HG03025 (cell line): ENCODE data around the gene PIM3.

Experiments used
- ATAC-seq: cut with Tn5 transposase; IDR thresholded peaks from one replicate; pipeline ENCODE4 v1.9.1; 2021; ENCODE audit warnings: mild to moderate bottlenecking, moderate library complexity; ENCODE audit not compliant: unreplicated experiment, low FRiP score

Gene PIM3

GRCh38 chr22:49999063-49999945, 38.7 kb downstream of the PIM3 start:
- no peak for ATAC-seq

DNA sequence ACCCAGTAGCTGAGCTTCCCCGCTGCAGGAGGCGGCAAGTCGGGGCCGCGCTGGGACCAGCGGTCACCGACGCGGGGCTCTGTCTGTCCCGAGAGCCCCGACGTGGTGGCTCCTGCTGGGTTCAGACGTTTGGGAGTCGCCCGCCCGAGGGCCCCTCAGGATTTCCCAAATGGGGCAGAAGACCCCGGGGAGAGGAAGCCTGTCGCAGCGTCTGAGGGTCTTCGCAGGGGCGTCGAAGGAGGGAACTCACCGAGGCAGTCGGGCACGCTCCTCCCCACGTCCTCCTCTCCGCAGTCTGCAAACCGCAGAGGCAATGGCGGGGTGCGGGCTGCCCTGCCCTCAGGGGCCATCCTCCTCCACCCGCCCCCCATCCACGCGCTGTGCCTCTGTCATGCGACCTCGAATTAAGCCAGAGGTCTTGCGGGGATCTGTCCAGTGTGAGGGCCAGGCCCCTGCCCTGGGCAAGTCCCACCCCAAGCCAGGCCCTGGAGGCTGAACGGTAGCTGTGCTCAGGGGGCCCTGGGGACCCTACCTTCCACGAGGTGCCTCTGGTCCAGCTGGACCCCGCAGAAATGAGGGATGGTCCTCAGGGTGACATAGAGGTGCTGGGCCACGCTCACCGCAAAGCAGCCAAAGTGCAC, 39.5 kb downstream of the PIM3 start:
- ATAC-seq = no peak

GRCh38 chr22:50000587-50001387, 40.2 kb downstream of the PIM3 start:
- no peak for ATAC-seq

DNA sequence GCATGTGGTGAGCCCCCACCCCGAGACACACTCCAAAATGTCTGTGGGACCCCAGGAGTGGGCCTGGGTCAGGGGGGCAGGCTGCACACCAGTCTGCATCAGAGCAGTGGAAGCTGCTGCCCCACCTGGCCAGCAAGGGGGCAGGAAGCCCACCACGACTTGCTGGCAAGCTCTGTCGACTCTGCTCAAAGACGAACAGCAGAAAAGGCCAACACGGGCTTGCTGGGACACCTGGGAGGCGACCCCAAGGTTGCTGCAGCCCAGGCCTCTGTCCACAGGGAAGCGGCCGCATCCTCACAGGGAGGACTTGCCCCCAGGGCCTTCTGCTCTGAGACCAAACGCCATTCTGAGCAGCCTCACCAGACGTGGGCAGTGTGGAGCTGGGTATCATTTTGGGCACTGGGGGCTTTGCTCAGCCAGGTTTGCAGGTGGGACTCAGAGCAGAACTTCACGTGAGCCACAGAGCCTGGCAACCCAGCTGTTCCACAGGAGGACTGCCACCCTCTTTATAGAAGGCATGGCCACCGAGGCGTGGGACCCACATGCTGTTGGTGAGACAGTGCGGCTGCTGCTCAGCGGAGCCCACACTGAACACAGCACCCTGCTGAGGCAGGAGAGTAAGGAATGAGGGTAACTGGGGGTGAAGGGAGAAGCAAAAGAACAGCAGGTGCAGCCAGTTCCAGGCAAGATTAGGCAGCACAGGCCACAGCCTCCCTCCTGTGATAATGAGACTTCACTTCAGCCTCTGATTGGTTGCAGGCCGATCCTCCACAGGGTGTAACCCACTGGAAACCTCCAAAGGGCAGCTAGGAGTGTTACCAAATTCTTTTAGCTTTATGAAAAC, 41.0 kb downstream of the PIM3 start:
- no peak for ATAC-seq

GRCh38 chr22:50002791-50003190, 42.2 kb downstream of the PIM3 start:
- no peak for ATAC-seq

DNA sequence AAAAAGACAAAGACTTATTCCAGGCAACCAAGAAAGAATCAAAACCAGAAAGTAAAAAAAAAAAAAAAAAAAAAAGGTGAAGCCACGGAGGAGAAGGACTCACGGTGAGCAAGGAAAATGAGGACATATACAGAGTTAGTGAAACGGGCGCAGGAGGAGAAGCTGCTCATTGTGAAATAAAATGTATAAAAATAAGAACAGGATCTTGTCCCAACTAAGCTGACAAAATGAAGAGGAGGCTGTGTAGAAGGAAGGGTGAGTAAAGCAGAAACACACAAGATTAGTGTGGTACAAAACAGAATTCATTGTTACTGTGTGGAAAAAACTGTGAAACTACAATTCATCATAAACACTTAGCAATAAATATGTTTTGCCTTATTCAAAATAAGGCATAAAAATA, 44.3 kb downstream of the PIM3 start:
- no peak for ATAC-seq

DNA sequence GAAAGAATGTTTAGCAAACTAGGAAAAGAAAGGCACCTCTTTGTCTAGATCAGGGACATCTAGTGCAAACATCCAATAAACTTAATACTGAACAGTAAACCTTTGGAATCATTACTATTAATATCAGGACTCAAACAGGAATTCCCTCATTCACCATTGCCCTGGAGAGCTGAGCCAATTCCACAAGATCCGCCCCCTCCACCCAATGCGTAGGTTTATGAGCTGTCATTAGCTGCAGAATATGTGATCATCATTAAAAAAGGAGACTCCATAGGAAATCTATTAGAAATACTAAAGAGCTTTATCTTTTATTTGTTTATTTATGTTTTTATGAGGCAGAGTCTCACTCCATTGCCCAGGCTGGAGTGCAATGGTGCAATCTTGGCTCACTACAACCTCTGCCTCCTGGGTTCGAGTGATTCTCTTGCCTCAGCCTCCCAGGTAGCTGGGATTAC, 46.5 kb downstream of the PIM3 start:
- ATAC-seq = no peak

GRCh38 chr22:50008151-50009040, 47.8 kb downstream of the PIM3 start:
- ATAC-seq = no peak

DNA sequence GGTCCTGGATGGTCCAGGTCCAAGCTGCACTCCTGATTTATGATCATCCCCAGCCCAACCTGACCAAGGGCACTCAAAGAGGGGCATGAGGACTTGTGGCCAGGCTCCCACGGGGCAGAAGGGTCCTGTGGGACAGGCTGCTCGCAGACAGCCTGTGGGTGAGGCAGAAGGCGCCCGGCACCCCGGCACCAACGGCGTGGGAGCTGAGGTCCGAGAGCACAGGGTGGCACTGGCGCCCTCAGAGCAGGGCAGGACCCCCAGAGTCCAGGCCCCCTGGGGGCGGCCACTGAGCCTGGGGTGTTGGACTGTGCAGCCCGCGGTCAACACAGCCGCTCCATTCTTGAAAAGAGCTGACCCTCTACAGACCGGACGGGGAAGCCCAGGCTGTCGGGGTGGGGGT, 48.7 kb downstream of the PIM3 start:
- no peak for ATAC-seq

- no peak for ATAC-seq
Observed at GRCh38 chr22:50009765-50010675, 49.4 kb downstream of the PIM3 start.

DNA sequence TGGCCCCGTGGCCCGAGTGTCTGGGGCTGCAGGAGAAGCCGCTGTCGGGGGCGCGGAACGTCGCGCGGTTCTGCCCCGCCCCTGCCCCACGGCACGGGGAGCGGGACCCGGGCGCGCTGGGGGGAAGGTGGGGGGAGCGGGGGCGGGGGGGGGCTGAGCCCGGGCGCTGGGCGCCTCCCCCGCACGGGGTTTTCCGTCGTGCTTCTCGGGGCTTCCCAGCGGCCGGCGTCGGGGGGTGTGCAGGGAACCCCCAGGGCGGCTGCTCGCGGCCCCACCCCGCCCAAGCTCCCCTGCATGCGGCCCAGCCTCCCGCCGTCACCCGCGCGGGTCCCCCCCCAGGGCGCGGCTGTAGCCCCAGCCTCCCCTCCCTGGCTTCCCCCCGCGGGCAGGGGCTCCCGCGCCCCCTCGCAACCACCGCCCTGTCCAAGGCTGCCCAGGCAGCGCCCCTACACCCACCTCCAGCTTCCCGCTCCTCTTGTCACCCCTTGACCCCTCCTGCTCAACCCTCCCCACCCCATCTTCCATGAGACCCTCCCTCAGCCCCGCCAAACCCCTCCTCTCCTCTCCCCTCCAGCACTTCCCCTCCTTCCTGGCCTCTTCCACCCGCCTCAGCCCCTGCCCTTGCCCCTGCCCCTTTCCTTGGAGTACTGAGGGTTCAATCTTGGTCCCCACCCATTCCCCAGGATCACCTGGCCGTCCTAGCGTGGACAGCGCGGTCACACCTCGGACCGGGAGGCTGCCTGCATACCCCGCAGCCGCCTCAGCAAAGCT, 50.3 kb downstream of the PIM3 start:
- ATAC-seq = no peak

DNA sequence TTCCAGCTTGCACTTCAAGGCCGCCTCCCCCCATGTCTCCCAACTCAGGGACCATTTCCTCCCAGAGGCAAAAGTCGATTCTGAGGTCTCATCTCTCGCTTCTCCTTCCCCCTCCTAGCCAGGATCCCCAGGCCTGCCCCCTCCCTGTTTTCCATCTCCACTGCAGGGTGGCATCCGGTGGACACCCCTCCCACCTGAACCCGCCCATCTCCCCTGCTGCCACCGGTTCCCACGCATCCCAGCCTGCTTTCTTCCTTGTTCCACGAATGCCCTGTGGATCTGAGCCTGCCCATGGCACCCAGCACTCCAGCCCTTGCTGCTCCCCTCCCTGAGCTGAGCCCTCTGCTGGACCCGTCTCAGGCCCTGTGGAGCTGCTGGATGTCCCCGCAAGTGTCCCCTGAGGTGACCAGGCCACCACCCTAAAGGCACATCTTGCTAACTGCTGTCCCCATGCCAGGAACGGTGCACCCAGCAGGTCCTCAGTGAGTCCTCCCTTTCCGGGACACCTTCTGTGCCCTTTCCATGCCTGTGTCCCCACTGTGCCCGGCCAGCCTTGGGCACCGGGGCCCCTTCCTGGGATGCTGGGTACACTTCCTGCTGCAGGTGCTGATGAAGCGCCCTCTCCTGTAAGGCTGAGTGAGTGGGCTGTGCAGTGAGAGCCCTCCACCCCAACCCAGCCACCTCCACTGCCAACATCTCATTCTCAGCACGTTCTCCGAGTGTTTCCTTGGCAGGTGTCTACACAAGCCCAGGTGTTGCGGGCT, 51.1 kb downstream of the PIM3 start:
- no peak for ATAC-seq

DNA sequence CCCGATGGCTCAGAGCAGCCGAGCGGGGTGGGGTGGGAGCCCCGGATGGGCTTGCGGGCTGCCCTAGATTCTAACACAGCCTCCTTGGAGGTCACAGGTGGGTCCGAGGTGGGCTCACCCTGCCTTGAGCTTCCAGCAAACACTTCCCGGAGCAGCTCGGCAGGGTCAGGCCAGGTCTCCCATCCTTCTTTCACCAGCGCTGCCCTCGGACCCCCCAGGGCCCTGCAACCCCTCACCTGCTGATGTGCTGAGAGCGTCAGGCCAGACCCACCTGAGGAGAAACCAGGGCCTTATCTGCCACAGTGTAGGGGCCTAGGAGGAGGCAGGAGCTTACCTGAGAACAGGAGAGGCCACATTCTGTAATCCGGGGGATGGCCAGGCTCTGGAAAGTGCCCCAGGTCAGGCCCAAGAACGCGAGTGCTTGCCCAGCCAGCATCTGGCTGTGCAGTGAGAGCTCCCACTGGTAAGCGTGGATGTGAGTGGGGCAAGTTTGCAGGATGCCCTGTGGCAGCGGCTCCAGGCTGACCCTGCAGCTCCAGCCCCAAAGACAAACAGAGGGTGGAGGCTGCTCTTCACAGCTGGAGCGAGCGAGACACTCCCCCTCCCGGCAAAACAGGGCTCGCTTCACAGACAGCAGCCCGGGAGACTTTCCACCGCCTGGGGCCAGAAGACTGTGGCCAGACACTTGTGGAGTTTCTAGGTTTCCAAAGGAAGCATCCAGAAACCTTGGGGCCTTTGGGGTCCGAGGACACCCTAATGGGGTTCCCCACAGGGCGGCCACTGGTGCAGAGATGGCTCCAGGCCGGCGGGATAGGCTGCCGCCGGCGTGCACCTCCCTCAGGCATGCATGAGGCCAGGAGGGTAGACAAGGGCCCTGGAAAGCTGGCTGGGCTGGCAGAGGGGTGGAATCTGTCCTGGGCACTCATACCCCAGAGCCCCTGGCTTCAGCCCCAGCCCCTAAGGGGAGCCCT, 51.9 kb downstream of the PIM3 start, which contains the start of gene IL17REL:
IL17REL (minus strand) TSS at position 555 of the 971 bp plus-strand sequence; CDS start at position 436, 119 bp downstream.
- ATAC-seq = no peak
